Thyroid gland (tissue), 4 donors: Measurements from ENCODE around the gene ADARB2. TPM values are rescaled to one million over a fixed set of nuclear protein-coding genes. Genes with fewer than 3 reads are reported as not detected.

Experiments
- DNase-seq, 2 donors: peaks; one replicate each; pipeline ENCODE4 v3.0.0-alpha.2; 2019
- H3K27ac ChIP-seq, 3 donors: fragments of 200-600 bp; sonication (generic); 1 replicate in 2 of 3; 2 replicates in 1 of 3; pipeline ENCODE4 v1.5.1; 2016 to 2019; ENCODE audit warnings: mild to moderate bottlenecking in 1 of 3, moderate library complexity in 1 of 3
- H3K27me3 ChIP-seq: fragments of 200-600 bp; sonication (generic); one replicate; pipeline ENCODE4 v1.5.1; 2019
- H3K36me3 ChIP-seq, 2 donors: fragments of 200-600 bp; sonication (generic); one replicate each; pipeline ENCODE4 v1.5.1; 2016 to 2019
- H3K4me1 ChIP-seq, 2 donors: fragments of 200-600 bp; sonication (generic); one replicate each; pipeline ENCODE4 v1.5.1; 2017 to 2019
- H3K4me3 ChIP-seq, 3 donors: fragments of 200-600 bp; sonication (generic); replicated peaks in 1 of 3; 1 replicate in 2 of 3; 2 replicates in 1 of 3; pipeline ENCODE4 v1.5.1; 2016; ENCODE audit warnings: mild to moderate bottlenecking in 1 of 3
- H3K9me3 ChIP-seq: fragments of 200-600 bp; sonication (generic); one replicate; pipeline ENCODE4 v1.5.1; 2017
- POLR2A ChIP-seq, 2 donors: fragments of 450-650 bp; IDR thresholded peaks; one replicate each; pipeline ENCODE4 v1.6.1; 2017; ENCODE audit warnings: antibody characterized with exemption in 2 of 2, mild to moderate bottlenecking in 2 of 2, moderate library complexity in 1 of 2
- WGBS, 2 donors: methylation state at CpG; one replicate each; pipeline ENCODE4 v1.1.5; 2017; 5-methylcytosine and 5-hydroxymethylcytosine counted together
- intact Hi-C: fragments of 100-400 bp; cut with DNase I; formaldehyde crosslinking; loops from one replicate; pipeline ENCODE4 v1.15.1; 2023
- total RNA-seq, 4 donors: library from RNA; depleted of rRNA; stranded (reverse); fragments of >200 nt; gene quantifications; one replicate each; pipeline ENCODE4 v1.2.3, GENCODE V29; 2016
- TF ChIP-seq, protein P1 (sequence below), 6 experiments: fragments of 200-600 bp in 3 of 6; fragments of 450-650 bp in 3 of 6; sonication (generic) in 3 of 6; IDR thresholded peaks; one replicate each; pipeline ENCODE4 v1.5.1; 2016 to 2019; ENCODE audit warnings: antibody characterized with exemption in 6 of 6, mild to moderate bottlenecking in 2 of 6, inconsistent platforms in 1 of 6, moderate library complexity in 1 of 6

Gene ADARB2
- total RNA-seq, 4 donors from 2014 or later = 0.08 to 0.15 TPM; not detected in 2

- Histone ChIP-seq H3K36me3 (no peaks in the 10 kb centered on the region), H3K27me3 (no peaks in the 10 kb centered on the region), H3K27ac (no peak overlapping the region), H3K9me3 (no peaks in the 10 kb centered on the region), H3K4me1 (no peaks in the 10 kb centered on the region), H3K4me3 (no peak overlapping the region)
- 84 to 93% methylated on average over 16 to 18 of the region's 19 CpGs for WGBS, 2 donors
- intact Hi-C loops = no loop called here
- DNase-seq = no peak
- TF ChIP-seq, protein P1, sequence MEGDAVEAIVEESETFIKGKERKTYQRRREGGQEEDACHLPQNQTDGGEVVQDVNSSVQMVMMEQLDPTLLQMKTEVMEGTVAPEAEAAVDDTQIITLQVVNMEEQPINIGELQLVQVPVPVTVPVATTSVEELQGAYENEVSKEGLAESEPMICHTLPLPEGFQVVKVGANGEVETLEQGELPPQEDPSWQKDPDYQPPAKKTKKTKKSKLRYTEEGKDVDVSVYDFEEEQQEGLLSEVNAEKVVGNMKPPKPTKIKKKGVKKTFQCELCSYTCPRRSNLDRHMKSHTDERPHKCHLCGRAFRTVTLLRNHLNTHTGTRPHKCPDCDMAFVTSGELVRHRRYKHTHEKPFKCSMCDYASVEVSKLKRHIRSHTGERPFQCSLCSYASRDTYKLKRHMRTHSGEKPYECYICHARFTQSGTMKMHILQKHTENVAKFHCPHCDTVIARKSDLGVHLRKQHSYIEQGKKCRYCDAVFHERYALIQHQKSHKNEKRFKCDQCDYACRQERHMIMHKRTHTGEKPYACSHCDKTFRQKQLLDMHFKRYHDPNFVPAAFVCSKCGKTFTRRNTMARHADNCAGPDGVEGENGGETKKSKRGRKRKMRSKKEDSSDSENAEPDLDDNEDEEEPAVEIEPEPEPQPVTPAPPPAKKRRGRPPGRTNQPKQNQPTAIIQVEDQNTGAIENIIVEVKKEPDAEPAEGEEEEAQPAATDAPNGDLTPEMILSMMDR (IDR thresholded peaks at IDR 0.05) = no peak
- no peak for TF ChIP-seq POLR2A (IDR thresholded peaks at IDR 0.05)
These were observed 158.8 kb downstream of the ADARB2 start for GRCh38 chr10:1578392-1579140.

DNA sequence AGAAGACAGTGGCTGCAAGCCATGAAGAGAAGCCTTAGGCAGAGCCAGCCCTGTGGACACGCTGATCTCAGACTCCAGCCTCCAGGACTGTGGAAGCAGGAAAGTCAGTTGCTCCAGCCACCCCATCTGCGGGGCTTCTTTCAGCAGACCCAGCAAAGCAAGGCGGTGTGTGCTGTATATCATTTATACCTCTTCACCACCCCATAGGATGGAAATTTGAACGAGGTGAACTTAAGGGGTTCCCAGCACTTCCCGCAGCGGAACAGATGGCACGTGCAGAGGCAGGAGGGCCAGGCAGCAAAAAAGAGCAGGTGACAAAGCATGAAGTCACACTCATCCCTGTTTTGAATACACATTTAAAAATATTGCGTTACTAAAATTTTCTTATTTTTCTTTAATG lies 159.4 kb downstream of the ADARB2 start:
- no peak for TF ChIP-seq POLR2A (IDR thresholded peaks at IDR 0.05)
- TF ChIP-seq, protein P1 (IDR thresholded peaks at IDR 0.05) = no peak
- H3K27ac ChIP-seq = no peak overlapping the region
- no peak overlapping the region for H3K4me3 ChIP-seq
- H3K36me3 ChIP-seq = no peaks in the 10 kb centered on the region
- no peaks in the 10 kb centered on the region for H3K4me1 ChIP-seq
- intact Hi-C loops = no loop called here
- H3K27me3 ChIP-seq = no peaks in the 10 kb centered on the region
- WGBS, 2 donors = 79 to 81% methylated on average over 8 of the region's 8 CpGs
- DNase-seq = no peak
- no peaks in the 10 kb centered on the region for H3K9me3 ChIP-seq

DNA sequence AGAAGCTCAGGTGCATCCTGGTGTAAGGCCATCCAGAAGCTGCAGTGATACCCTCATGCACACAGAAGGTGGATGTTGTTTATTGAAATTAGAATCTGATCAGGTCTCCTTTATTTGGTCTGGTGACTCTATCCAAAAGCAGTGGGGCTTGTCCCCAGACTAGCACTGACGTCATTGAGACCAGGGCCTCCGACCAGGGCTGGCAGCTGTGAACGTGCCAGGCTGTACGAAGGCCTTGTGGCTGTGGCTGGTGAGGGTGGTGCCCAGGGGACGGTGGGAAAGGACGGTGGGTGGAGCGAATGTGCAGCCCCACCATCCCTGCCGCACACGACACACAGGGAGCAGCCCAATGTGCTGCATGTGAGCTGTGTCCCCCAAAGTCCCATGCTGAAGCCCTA lies 160.0 kb downstream of the ADARB2 start:
- intact Hi-C loops = no loop called here
- no peaks in the 10 kb centered on the region for H3K27me3 ChIP-seq
- no peaks in the 10 kb centered on the region for H3K4me1 ChIP-seq
- H3K36me3 ChIP-seq = no peaks in the 10 kb centered on the region
- H3K9me3 ChIP-seq = no peaks in the 10 kb centered on the region
- no peak overlapping the region for H3K27ac ChIP-seq
- 85 to 91% methylated on average over 8 to 9 of the region's 9 CpGs for WGBS, 2 donors
- DNase-seq = no peak
- no peak for TF ChIP-seq POLR2A (IDR thresholded peaks at IDR 0.05)
- no peak overlapping the region for H3K4me3 ChIP-seq

GRCh38 chr10:1576467-1577372 lies 160.6 kb downstream of the ADARB2 start:
- Histone ChIP-seq H3K9me3 (no peaks in the 10 kb centered on the region), H3K36me3 (no peaks in the 10 kb centered on the region), H3K27ac (no peak overlapping the region), H3K4me1 (no peaks in the 10 kb centered on the region), H3K4me3 (no peak overlapping the region), H3K27me3 (no peaks in the 10 kb centered on the region)
- intact Hi-C loops = no loop called here
- DNase-seq = no peak
- 83 to 86% methylated on average over 15 to 16 of the region's 16 CpGs for WGBS, 2 donors
- TF ChIP-seq, protein P1 (IDR thresholded peaks at IDR 0.05) = no peak
- no peak for TF ChIP-seq POLR2A (IDR thresholded peaks at IDR 0.05)

- no peak overlapping the region for H3K4me3 ChIP-seq
- no peak overlapping the region for H3K27ac ChIP-seq
- no peak for TF ChIP-seq POLR2A (IDR thresholded peaks at IDR 0.05)
- TF ChIP-seq, protein P1 (IDR thresholded peaks at IDR 0.05) = no peak
- no peak for DNase-seq
- no peaks in the 10 kb centered on the region for H3K36me3 ChIP-seq
- no peaks in the 10 kb centered on the region for H3K27me3 ChIP-seq
- H3K9me3 ChIP-seq = no peaks in the 10 kb centered on the region
- H3K4me1 ChIP-seq = no peaks in the 10 kb centered on the region
- WGBS, 2 donors = 29 to 46% methylated on average over 4 to 7 of the region's 13 CpGs
- intact Hi-C loops = no loop called here
These were observed 161.7 kb downstream of the ADARB2 start for GRCh38 chr10:1575481-1576244.
